ENCODE data around the gene ZC3H12A.

DNA sequence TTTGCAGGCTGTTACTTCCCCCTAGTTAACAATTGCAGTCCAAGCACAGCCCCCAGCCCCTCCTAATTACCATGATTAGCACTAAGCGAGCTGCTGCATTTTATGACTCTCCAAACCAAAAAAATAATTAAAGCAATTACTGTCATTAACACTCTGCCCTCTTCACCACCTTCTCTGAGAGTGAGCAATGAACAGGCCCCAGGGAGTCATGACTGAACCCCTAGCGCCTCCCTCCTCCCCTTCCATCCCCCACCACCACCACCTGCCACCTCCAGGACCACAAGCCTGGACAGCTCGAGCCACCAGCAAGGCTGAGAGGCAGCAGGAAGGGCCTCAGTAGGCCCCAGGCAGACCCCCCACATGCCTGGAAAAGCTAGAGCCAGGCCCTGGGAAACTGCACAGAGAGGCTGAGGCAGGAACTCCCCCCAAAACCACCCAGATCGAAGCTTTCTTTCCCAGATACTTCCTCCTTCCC is 35.5 kb upstream of the ZC3H12A start:
- TF ChIP-seq, protein P1, sequence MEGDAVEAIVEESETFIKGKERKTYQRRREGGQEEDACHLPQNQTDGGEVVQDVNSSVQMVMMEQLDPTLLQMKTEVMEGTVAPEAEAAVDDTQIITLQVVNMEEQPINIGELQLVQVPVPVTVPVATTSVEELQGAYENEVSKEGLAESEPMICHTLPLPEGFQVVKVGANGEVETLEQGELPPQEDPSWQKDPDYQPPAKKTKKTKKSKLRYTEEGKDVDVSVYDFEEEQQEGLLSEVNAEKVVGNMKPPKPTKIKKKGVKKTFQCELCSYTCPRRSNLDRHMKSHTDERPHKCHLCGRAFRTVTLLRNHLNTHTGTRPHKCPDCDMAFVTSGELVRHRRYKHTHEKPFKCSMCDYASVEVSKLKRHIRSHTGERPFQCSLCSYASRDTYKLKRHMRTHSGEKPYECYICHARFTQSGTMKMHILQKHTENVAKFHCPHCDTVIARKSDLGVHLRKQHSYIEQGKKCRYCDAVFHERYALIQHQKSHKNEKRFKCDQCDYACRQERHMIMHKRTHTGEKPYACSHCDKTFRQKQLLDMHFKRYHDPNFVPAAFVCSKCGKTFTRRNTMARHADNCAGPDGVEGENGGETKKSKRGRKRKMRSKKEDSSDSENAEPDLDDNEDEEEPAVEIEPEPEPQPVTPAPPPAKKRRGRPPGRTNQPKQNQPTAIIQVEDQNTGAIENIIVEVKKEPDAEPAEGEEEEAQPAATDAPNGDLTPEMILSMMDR (IDR thresholded peaks at IDR 0.05) = no peak
- TF ChIP-seq POLR2AphosphoS5 (IDR thresholded peaks at IDR 0.05; ENCODE audit: insufficient read depth in 1 of 2, low read depth in 1 of 2) = no peak
- TF ChIP-seq POLR2A (IDR thresholded peaks at IDR 0.05) = no peak

All from vagina (tissue), 2 donors.